GM21786 (cell line): ENCODE measurements around the gene KLF16.
"Not testable (repeated sequence)": the region's sequence is repeated elsewhere in the genome, so short reads cannot be mapped to it uniquely, and the experiment has no call there.

ENCODE experiments used
- ATAC-seq: cut with Tn5 transposase; IDR thresholded peaks from one replicate; pipeline ENCODE4 v1.9.1; 2021; ENCODE audit not compliant: unreplicated experiment

KLF16 gene

DNA sequence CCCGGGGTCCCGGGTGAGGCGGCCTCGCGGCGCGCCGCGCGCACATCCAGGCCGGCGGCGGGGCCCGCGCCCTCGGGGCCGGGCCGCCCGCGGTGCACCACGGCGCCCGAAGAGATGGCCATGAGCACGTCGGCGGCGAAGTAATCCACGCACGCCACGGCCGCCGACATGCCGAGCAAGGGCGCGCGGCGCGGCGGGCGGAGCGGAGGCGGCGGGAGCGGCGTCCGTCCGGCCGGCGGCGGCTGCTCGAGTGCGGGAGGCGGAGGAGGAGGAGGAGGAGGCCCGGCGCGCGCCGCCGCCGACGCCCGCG is at the start of gene KLF16:
KLF16 (minus strand) TSS at position 252 of the 310 bp plus-strand sequence; CDS start at position 170, 82 bp downstream.
- ATAC-seq = no peak

GRCh38 chr19:1912760-1913505 is 49.6 kb upstream of the KLF16 start:
- ATAC-seq = no peak

- no peak for ATAC-seq
Observed at GRCh38 chr19:1911995-1912394, 48.6 kb upstream of the KLF16 start.

GRCh38 chr19:1911098-1911497 is 47.7 kb upstream of the KLF16 start:
- no peak for ATAC-seq

- ATAC-seq = no peak
Observed at GRCh38 chr19:1910177-1910576, 46.8 kb upstream of the KLF16 start.

DNA sequence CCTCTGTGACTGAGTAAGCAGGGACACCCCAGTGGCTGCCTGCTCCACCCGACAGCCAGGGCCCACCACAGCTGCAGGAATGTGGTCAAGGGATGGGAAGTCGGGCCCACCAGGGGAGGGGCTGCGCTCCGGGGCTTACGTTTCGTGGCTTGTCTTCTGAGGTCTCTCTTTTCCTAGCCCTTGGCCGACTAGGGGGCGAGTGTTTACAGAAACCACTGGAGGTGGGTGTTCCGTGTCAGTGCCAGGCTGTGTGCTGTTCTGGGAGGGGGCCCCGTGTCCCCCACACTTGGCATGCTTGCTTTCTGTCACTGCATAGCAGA is 46.3 kb upstream of the KLF16 start:
- no peak for ATAC-seq

DNA sequence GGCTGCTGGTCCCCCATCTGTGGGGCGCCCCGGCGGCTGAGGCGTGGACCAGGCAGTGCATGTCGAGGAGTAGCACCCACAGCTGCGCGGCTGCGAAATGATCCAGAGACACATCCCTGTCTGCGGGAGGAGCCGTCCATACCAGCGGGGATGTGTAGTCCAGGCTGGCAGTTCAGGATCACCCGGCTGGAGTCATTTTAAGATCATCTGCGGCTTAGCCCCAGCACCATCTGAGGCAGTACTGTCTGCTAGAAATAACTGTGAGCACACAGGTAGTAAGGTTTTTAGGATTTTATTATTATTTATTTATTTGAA is 44.9 kb upstream of the KLF16 start:
- ATAC-seq = no peak

DNA sequence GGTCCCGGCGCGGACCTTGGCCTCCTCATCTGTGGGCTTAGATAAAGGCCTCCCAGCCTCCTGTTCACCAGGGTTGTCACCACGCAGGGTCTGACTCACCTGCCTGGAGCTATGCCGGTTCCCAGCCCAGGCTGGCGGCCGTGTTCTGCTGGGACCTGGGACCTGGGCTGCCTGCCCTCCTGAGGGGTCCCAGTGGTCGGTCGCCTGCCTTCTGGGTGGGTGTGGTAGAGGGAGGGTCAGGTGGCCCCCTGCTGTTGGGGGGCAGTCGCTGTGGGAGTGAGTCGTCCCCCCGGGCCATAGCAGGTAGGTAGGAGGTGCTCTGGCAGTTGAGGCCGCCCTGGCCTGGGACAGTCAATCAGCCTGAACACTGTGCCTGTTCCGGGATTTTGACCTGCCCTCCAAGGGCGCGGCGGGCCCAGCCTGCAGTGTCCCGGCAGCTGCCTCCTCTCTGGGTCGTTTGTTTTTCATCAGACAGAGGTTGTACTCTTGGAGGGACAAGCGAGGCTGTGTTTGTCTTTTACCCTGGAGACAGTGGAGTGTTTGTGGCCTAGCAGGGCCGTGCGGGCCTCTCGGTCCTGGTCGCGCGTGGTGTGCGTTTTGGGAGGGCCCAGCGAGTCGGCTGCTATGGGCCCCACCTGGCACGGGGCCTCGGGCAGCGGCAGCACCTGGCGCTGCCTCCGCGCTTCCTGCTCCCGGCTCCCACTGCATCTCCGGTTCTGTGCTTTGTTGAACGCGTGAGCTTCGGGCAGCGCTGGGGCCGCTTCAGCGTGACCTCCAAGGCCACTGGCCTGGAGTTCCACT is 44.4 kb upstream of the KLF16 start:
- ATAC-seq = no peak

- no peak for ATAC-seq
Observed at GRCh38 chr19:1906985-1907562, 43.7 kb upstream of the KLF16 start.

DNA sequence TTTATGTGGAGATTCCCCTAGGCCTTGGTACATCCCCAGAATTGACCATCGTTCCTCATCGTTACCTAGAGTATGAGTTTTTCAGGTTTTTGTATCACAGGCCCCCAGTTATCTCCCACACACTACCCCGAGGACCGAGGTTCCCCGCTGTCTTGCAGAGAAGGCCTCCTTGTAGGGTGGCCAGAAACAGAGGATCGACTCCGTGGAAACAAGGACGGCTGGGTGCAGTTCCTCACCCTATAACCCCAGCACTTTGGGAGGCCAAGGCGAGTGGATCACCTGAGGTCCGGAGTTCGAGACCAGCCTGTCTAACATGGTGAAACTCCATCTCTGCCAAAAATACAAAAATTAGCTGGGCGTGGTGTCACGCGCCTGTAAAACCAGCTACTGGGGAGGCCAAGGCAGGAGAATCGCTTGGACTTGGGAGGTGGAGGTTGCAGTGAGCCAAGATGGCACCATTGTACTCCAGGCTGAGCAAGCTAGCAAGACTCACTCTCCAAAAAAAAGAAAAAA is 42.5 kb upstream of the KLF16 start:
- ATAC-seq = no peak

DNA sequence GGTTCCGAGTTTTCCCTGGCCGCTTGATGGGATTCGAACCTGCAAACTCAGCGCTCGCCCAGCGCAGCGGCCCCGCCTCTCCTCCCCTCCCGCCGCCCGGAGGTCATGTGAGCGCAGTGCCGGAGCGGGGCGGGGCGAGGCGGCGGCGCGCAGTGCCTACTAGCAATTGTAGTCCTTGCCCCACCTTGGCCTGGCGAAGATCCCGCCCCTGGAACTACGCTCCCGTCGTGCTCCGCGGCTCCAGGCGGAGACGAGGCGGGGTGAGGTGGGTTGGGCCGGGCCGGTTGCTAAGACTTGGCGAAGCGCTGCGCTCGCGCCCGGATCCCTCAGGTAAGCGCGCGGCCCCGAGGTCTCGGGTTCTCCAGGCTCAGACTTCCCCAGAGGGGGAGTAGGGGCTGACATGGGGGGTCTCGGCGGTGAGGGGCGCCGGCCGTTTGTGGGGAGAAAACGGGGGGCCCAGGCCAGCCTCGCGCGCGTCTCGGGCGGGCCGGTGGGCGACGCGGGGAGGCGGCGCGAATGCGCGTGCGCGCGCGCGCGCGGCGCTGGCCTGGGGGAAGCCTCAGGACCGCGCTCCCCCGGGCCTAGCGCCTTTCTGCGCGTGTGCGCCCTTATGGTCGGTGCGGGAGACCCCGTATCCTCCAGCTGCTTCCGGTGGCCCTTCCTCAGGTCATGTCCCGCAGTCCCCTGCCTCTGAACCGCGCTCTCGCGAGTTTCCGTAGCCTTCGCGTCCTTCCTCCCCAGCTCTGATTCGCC is 41.9 kb upstream of the KLF16 start, which contains the start of the genes ADAT3 and SCAMP4:
ADAT3 (plus strand) TSS at position 290 of the 753 bp plus-strand sequence. CDS start 6,649 bp downstream, outside the sequence.
SCAMP4 (plus strand) TSS at position 290 of the 753 bp plus-strand sequence. CDS start 9,621 bp downstream, outside the sequence.
- ATAC-seq = peak; percentile 78

GRCh38 chr19:1904860-1905109 is 41.4 kb upstream of the KLF16 start:
- ATAC-seq = peak; percentile 6

GRCh38 chr19:1902923-1903322 is 39.5 kb upstream of the KLF16 start:
- no peak for ATAC-seq

- ATAC-seq = no peak
Observed at GRCh38 chr19:1901940-1902404, 38.6 kb upstream of the KLF16 start.

DNA sequence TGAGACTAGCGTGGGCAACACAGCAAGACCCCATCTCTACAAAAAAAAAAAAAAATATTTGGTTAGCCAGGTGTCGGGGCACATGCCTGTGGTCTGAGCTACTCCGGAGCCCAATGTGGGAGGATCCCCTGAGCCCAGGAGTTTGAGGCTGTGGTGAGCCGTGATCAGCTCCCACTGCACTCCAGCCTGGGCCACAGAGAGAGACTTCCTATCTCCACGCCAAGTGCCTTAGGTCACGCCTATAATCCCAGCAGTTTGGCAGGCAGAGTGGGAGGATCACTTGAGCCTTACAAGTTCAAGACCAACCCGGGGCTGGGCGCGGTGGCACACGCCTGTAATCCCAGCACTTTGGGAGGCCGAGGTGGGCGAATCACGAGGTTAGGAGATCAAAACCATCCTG is 33.1 kb upstream of the KLF16 start:
- ATAC-seq = no peak

DNA sequence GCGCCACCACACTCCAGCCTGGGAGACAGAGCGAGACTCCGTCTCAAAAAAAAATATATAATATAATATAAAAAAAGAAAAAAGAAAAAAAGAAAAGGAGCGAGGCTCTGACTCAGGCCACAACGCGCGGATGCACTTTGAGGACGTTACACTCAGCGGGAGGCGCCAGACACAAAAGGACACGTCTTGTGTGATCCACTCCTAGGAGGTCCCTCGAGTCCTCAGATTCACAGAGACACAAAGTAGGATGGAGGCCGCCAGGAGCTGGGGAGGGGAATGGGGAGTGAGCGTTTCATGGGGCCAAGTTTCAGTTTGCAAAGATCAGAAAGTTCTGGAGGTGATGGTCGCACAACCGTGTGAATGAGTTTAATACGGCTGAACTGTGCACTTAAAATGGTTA is 30.4 kb upstream of the KLF16 start:
- ATAC-seq = no peak

GRCh38 chr19:1889907-1890306 is 26.5 kb upstream of the KLF16 start:
- no peak for ATAC-seq

GRCh38 chr19:1888385-1888784 is 25.0 kb upstream of the KLF16 start:
- no peak for ATAC-seq

DNA sequence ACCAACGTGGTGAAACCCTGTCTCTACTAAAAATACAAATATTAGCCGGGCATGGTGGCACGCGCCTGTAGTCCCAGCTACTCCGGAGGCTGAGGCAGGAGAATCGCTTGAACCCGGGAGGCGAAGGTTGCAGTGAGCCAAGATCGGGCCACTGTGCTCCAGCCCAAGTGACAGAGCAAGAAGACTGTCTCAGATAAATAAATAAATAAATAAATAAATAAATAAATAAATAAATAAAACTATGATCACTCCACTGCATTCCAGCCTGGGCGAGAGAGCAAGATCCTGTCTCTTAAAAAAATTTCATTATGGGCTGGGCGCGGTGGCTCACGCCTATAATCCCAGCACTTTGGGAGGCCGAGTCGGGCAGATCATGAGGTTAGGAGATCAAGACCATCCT is 23.0 kb upstream of the KLF16 start:
- ATAC-seq = not testable (repeated sequence)

GRCh38 chr19:1885398-1886119 is 22.2 kb upstream of the KLF16 start, which contains the start of gene ABHD17A:
TSS of gene ABHD17A (minus strand) at chr19:1885496. CDS start at chr19:1881566, 3,930 bp downstream.
- peak; percentile 56 for ATAC-seq
